ENCODE measurements around the gene CNTN6.

- TF ChIP-seq POLR2A (IDR thresholded peaks at IDR 0.05) (no peak), CTCF (IDR thresholded peaks at IDR 0.05) (no peak)
These were observed 169.4 kb downstream of the CNTN6 start for GRCh38 chr3:1262246-1262645.
